Measurements from ENCODE around the gene IBSP.

Gene IBSP

DNA sequence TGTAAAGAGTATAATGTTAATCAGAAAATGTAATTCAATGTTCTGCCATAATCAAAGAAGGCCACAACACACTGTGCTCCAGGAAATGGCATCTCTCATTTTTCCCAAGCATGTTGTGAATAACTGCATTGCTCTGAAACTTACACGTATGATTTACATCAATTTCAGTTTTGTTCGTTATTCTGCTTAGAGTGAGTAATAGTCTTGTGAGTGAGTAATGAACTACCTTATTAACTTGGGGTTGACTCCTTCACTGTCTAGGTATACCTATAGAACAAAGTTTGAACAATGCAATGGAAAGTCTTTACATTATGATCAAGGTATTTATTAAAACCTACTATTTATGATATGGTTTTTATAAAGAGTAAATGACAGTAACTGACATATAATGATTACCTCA lies 17.8 kb upstream of the IBSP start:
- no peaks in the 10 kb centered on the region for H3K36me3 ChIP-seq (ENCODE audit: control insufficient read depth in 1 of 2, insufficient read depth in 2 of 2, low read length in 2 of 2)
- H2AFZ ChIP-seq (ENCODE audit: insufficient read depth, low read length, poor library complexity): no peak overlapping the region
- H3K4ac ChIP-seq (ENCODE audit: low read depth, low read length): no peak overlapping the region
- H3K23ac ChIP-seq (ENCODE audit: low read length): no peak overlapping the region
- H3K4me1 ChIP-seq (ENCODE audit: control insufficient read depth in 1 of 2, insufficient read depth in 2 of 2, low read length in 2 of 2): no peaks in the 10 kb centered on the region
- H2BK5ac ChIP-seq (ENCODE audit: low read depth, low read length, poor library complexity): no peak overlapping the region
- H3K14ac ChIP-seq (ENCODE audit: low read length): no peak overlapping the region
- WGBS (ENCODE audit: extremely low coverage, insufficient coverage, insufficient read length): no CpG with 5 or more reads among the region's 2 CpGs
- no peak overlapping the region for H3K27ac ChIP-seq (ENCODE audit: low read depth, low read length)
- no peak overlapping the region for H3K4me3 ChIP-seq (ENCODE audit: low read depth, low read length)
- no peaks in the 10 kb centered on the region for H3K79me2 ChIP-seq (ENCODE audit: control insufficient read depth, insufficient read depth, low read length, poor library complexity)
- no peak overlapping the region for H3K9ac ChIP-seq (ENCODE audit: low read length)
- no peak overlapping the region for H4K12ac ChIP-seq (ENCODE audit: low read depth, low read length)
- H3K18ac ChIP-seq (ENCODE audit: low read length): no peak overlapping the region
- H3K79me1 ChIP-seq (ENCODE audit: low read length): no peaks in the 10 kb centered on the region
- H2BK120ac ChIP-seq (ENCODE audit: insufficient read depth, low read length, poor library complexity): no peak overlapping the region
- peaks cover 2% of the 10 kb centered on the region for H3K9me3 ChIP-seq (ENCODE audit: insufficient read depth, low read depth, low read length)
- no peak overlapping the region for H3K4me2 ChIP-seq (ENCODE audit: low read length)
- H2AK5ac ChIP-seq (ENCODE audit: low read length): no peak overlapping the region
- no peak overlapping the region for H4K91ac ChIP-seq (ENCODE audit: low read depth, low read length)
- DNase-seq: no peak
- no peak overlapping the region for H4K8ac ChIP-seq (ENCODE audit: low read depth, low read length)
- no peak overlapping the region for H2BK12ac ChIP-seq (ENCODE audit: low read length)
- H3K27me3 ChIP-seq (ENCODE audit: insufficient read depth, low read length): no peaks in the 10 kb centered on the region

GRCh38 chr4:87783781-87784180 lies 15.6 kb upstream of the IBSP start:
- WGBS (ENCODE audit: extremely low coverage, insufficient coverage, insufficient read length): no CpG with 5 or more reads among the region's 2 CpGs
- Histone ChIP-seq H3K4ac (ENCODE audit: low read depth, low read length) (no peak overlapping the region), H3K27me3 (ENCODE audit: insufficient read depth, low read length) (no peaks in the 10 kb centered on the region)

GRCh38 chr4:87785731-87786509 lies 13.4 kb upstream of the IBSP start:
- Histone ChIP-seq H3K4me3 (ENCODE audit: low read depth, low read length) (no peak overlapping the region), H3K4me2 (ENCODE audit: low read length) (no peak overlapping the region), H4K8ac (ENCODE audit: low read depth, low read length) (no peak overlapping the region), H3K79me1 (ENCODE audit: low read length) (no peaks in the 10 kb centered on the region), H4K91ac (ENCODE audit: low read depth, low read length) (no peak overlapping the region), H4K12ac (ENCODE audit: low read depth, low read length) (no peak overlapping the region), H3K4me1 (ENCODE audit: control insufficient read depth in 1 of 2, insufficient read depth in 2 of 2, low read length in 2 of 2) (no peaks in the 10 kb centered on the region), H3K36me3 (ENCODE audit: control insufficient read depth in 1 of 2, insufficient read depth in 2 of 2, low read length in 2 of 2) (no peaks in the 10 kb centered on the region), H3K9ac (ENCODE audit: low read length) (no peak overlapping the region), H2BK5ac (ENCODE audit: low read depth, low read length, poor library complexity) (no peak overlapping the region), H3K27me3 (ENCODE audit: insufficient read depth, low read length) (no peaks in the 10 kb centered on the region), H3K79me2 (ENCODE audit: control insufficient read depth, insufficient read depth, low read length, poor library complexity) (no peaks in the 10 kb centered on the region), H3K9me3 (ENCODE audit: insufficient read depth, low read depth, low read length) (peaks cover 2% of the 10 kb centered on the region), H2BK120ac (ENCODE audit: insufficient read depth, low read length, poor library complexity) (no peak overlapping the region), H2AFZ (ENCODE audit: insufficient read depth, low read length, poor library complexity) (no peak overlapping the region), H2AK5ac (ENCODE audit: low read length) (no peak overlapping the region), H3K4ac (ENCODE audit: low read depth, low read length) (no peak overlapping the region), H2BK12ac (ENCODE audit: low read length) (no peak overlapping the region), H3K27ac (ENCODE audit: low read depth, low read length) (no peak overlapping the region), H3K14ac (ENCODE audit: low read length) (no peak overlapping the region), H3K23ac (ENCODE audit: low read length) (no peak overlapping the region), H3K18ac (ENCODE audit: low read length) (no peak overlapping the region)
- DNase-seq: no peak
- WGBS (ENCODE audit: extremely low coverage, insufficient coverage, insufficient read length): no CpG with 5 or more reads among the region's 15 CpGs

More at GRCh38 chr4:87783781-87784180, 15.6 kb upstream of the IBSP start:
- no peak overlapping the region for H3K27ac ChIP-seq (ENCODE audit: low read depth, low read length)
- no peak overlapping the region for H2BK5ac ChIP-seq (ENCODE audit: low read depth, low read length, poor library complexity)
- H3K79me2 ChIP-seq (ENCODE audit: control insufficient read depth, insufficient read depth, low read length, poor library complexity): no peaks in the 10 kb centered on the region
- H4K91ac ChIP-seq (ENCODE audit: low read depth, low read length): no peak overlapping the region
- H3K79me1 ChIP-seq (ENCODE audit: low read length): no peaks in the 10 kb centered on the region
- no peak overlapping the region for H3K14ac ChIP-seq (ENCODE audit: low read length)
- no peak overlapping the region for H3K4me2 ChIP-seq (ENCODE audit: low read length)
- H3K36me3 ChIP-seq (ENCODE audit: control insufficient read depth in 1 of 2, insufficient read depth in 2 of 2, low read length in 2 of 2): no peaks in the 10 kb centered on the region
- no peak overlapping the region for H4K8ac ChIP-seq (ENCODE audit: low read depth, low read length)
- no peak for DNase-seq
- no peak overlapping the region for H2BK120ac ChIP-seq (ENCODE audit: insufficient read depth, low read length, poor library complexity)
- no peak overlapping the region for H3K4me3 ChIP-seq (ENCODE audit: low read depth, low read length)
- no peaks in the 10 kb centered on the region for H3K4me1 ChIP-seq (ENCODE audit: control insufficient read depth in 1 of 2, insufficient read depth in 2 of 2, low read length in 2 of 2)
- no peak overlapping the region for H2AFZ ChIP-seq (ENCODE audit: insufficient read depth, low read length, poor library complexity)
- peaks cover 2% of the 10 kb centered on the region for H3K9me3 ChIP-seq (ENCODE audit: insufficient read depth, low read depth, low read length)
- H4K12ac ChIP-seq (ENCODE audit: low read depth, low read length): no peak overlapping the region
- H3K23ac ChIP-seq (ENCODE audit: low read length): no peak overlapping the region
- H2AK5ac ChIP-seq (ENCODE audit: low read length): no peak overlapping the region
- no peak overlapping the region for H3K9ac ChIP-seq (ENCODE audit: low read length)
- no peak overlapping the region for H2BK12ac ChIP-seq (ENCODE audit: low read length)
- no peak overlapping the region for H3K18ac ChIP-seq (ENCODE audit: low read length)

- H3K79me1 ChIP-seq (ENCODE audit: low read length): no peaks in the 10 kb centered on the region
- no peak overlapping the region for H3K18ac ChIP-seq (ENCODE audit: low read length)
- no peak overlapping the region for H3K23ac ChIP-seq (ENCODE audit: low read length)
- no peak overlapping the region for H4K8ac ChIP-seq (ENCODE audit: low read depth, low read length)
- no peak overlapping the region for H2BK12ac ChIP-seq (ENCODE audit: low read length)
- H3K4me1 ChIP-seq (ENCODE audit: control insufficient read depth in 1 of 2, insufficient read depth in 2 of 2, low read length in 2 of 2): no peaks in the 10 kb centered on the region
- no peak overlapping the region for H2AK5ac ChIP-seq (ENCODE audit: low read length)
- H2BK5ac ChIP-seq (ENCODE audit: low read depth, low read length, poor library complexity): no peak overlapping the region
- H4K91ac ChIP-seq (ENCODE audit: low read depth, low read length): no peak overlapping the region
- no peaks in the 10 kb centered on the region for H3K36me3 ChIP-seq (ENCODE audit: control insufficient read depth in 1 of 2, insufficient read depth in 2 of 2, low read length in 2 of 2)
- no peaks in the 10 kb centered on the region for H3K79me2 ChIP-seq (ENCODE audit: control insufficient read depth, insufficient read depth, low read length, poor library complexity)
- no peak overlapping the region for H3K14ac ChIP-seq (ENCODE audit: low read length)
- H3K4ac ChIP-seq (ENCODE audit: low read depth, low read length): no peak overlapping the region
- H4K12ac ChIP-seq (ENCODE audit: low read depth, low read length): no peak overlapping the region
- DNase-seq: no peak
- no peak overlapping the region for H3K4me2 ChIP-seq (ENCODE audit: low read length)
- no peak overlapping the region for H3K27ac ChIP-seq (ENCODE audit: low read depth, low read length)
- H2BK120ac ChIP-seq (ENCODE audit: insufficient read depth, low read length, poor library complexity): no peak overlapping the region
- H3K9me3 ChIP-seq (ENCODE audit: insufficient read depth, low read depth, low read length): no peaks in the 10 kb centered on the region
- no peak overlapping the region for H2AFZ ChIP-seq (ENCODE audit: insufficient read depth, low read length, poor library complexity)
- H3K4me3 ChIP-seq (ENCODE audit: low read depth, low read length): no peak overlapping the region
- H3K9ac ChIP-seq (ENCODE audit: low read length): no peak overlapping the region
- no peaks in the 10 kb centered on the region for H3K27me3 ChIP-seq (ENCODE audit: insufficient read depth, low read length)
Measured at GRCh38 chr4:87802858-87803257, 3.5 kb downstream of the IBSP start.
